Measurements from ENCODE around the gene MORN3.

MORN3 gene

GRCh38 chr12:121603581-121603980, 65.9 kb downstream of the MORN3 start:
- no peak for DNase-seq

DNA sequence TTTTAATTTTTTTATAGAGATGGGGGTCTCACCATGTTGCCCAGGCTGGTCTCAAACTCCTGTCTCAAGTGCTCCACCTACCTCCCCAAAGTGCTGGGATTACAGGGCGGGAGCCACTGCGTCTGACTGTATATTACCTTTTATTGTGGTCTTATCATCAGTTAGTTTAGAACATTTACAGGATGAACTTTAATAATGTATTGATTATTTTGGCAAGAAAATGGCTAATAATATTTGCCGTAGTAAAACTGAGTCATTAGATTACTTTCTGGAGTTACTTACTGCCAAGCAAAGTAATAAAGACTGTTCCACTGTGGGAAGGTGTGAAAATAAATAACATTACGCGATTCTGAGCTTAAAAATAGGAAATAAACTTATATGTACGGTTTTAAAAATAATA, 66.7 kb downstream of the MORN3 start:
- no peak for DNase-seq

GRCh38 chr12:121600702-121601336, 68.6 kb downstream of the MORN3 start:
- no peak for DNase-seq

Measured in hypothalamus (tissue), 51 donors.